ENCODE results near the gene PNMT. TPM values are rescaled to one million over a fixed set of nuclear protein-coding genes. Genes with fewer than 3 reads are reported as not detected.

Gene PNMT
- total RNA-seq, 2 experiments from 2014 or later: not detected

GRCh38 chr17:39660397-39661385 lies 7.6 kb upstream of the PNMT start:
- Histone ChIP-seq H2AFZ (ENCODE audit: low read length) (no peak overlapping the region), H3K36me3 (ENCODE audit: insufficient read depth, low read length) (peaks cover 28% of the 10 kb centered on the region; the same call in 1 of the 2 replicates), H3K79me2 (ENCODE audit: insufficient read depth, low read depth, low read length) (no peaks in the 10 kb centered on the region), H3K4me3 (ENCODE audit: low read depth, low read length, poor library complexity, severe bottlenecking) (no peak overlapping the region), H4K20me1 (ENCODE audit: insufficient read depth, low read length) (no peaks in the 10 kb centered on the region), H3K4me1 (ENCODE audit: insufficient read depth, low read length, poor library complexity, severe bottlenecking) (peaks cover 4% of the 10 kb centered on the region), H3K9me3 (ENCODE audit: low read length) (no peaks in the 10 kb centered on the region), H3K27ac (ENCODE audit: low read depth, low read length, poor library complexity, severe bottlenecking) (no peak overlapping the region), H3K9me2 (ENCODE audit: insufficient read depth, low read length) (no peaks in the 10 kb centered on the region), H3K4me2 (ENCODE audit: low read length) (no peak overlapping the region)
- BruUV-seq (replicated peaks): no TSS peak
- POLR2A ChIA-PET: no interaction called here
- DNase-seq (ENCODE audit: low spot score): no peak
- intact Hi-C loops (cut with micrococcal nuclease; ENCODE audit: unreplicated experiment): no loop called here
- TF ChIP-seq CTCF (conservative IDR thresholded peaks at IDR 0.05; ENCODE audit: low read length) (no peak), EZH2phosphoT487 (IDR thresholded peaks at IDR 0.05; ENCODE audit: borderline replicate concordance, low read depth, low read length) (no peak)
- CTCF ChIA-PET (ENCODE audit: unreplicated experiment): no interaction called here

GRCh38 chr17:39661744-39662541 lies 6.3 kb upstream of the PNMT start:
- intact Hi-C loops (cut with micrococcal nuclease; ENCODE audit: unreplicated experiment): no loop called here
- POLR2A ChIA-PET: no interaction called here
- peaks cover 28% of the 10 kb centered on the region; the same call in 1 of the 2 replicates for H3K36me3 ChIP-seq (ENCODE audit: insufficient read depth, low read length)
- no peaks in the 10 kb centered on the region for H3K79me2 ChIP-seq (ENCODE audit: insufficient read depth, low read depth, low read length)
- H3K4me2 ChIP-seq (ENCODE audit: low read length): no peak overlapping the region
- DNase-seq (ENCODE audit: low spot score): no peak
- no peak overlapping the region for H2AFZ ChIP-seq (ENCODE audit: low read length)
- no TSS peak for BruUV-seq (replicated peaks)
- H4K20me1 ChIP-seq (ENCODE audit: insufficient read depth, low read length): no peaks in the 10 kb centered on the region
- H3K9me3 ChIP-seq (ENCODE audit: low read length): no peaks in the 10 kb centered on the region
- H3K27ac ChIP-seq (ENCODE audit: low read depth, low read length, poor library complexity, severe bottlenecking): no peak overlapping the region
- H3K4me3 ChIP-seq (ENCODE audit: low read depth, low read length, poor library complexity, severe bottlenecking): no peak overlapping the region
- peaks cover 4% of the 10 kb centered on the region for H3K4me1 ChIP-seq (ENCODE audit: insufficient read depth, low read length, poor library complexity, severe bottlenecking)
- no peak for TF ChIP-seq CTCF (conservative IDR thresholded peaks at IDR 0.05; ENCODE audit: low read length)
- no peak for TF ChIP-seq EZH2phosphoT487 (IDR thresholded peaks at IDR 0.05; ENCODE audit: borderline replicate concordance, low read depth, low read length)
- CTCF ChIA-PET (ENCODE audit: unreplicated experiment): interaction anchor here (0.6 kb wide), 1 partner anchor 20 kb away, joined by 4 read pairs; no protein-coding TSS in a partner anchor
- H3K9me2 ChIP-seq (ENCODE audit: insufficient read depth, low read length): no peaks in the 10 kb centered on the region
